HepG2 (cell line): Measurements from ENCODE around the gene MACROD2.

Source experiments
- BATF2 ChIP-seq: sonication (generic); formaldehyde crosslinking; IDR thresholded peaks from 2 replicates; pipeline ENCODE4 v1.8.0; 2022; ENCODE audit warnings: mild to moderate bottlenecking, missing genetic modification reagents, moderate library complexity
- CTCF ChIP-seq: sonication (generic); formaldehyde crosslinking; IDR thresholded peaks from 2 replicates; pipeline ENCODE4 v1.5.0; 2020; ENCODE audit warnings: mild to moderate bottlenecking, missing genetic modification reagents, moderate library complexity
- ELF4 ChIP-seq: sonication (generic); formaldehyde crosslinking; IDR thresholded peaks from 2 replicates; pipeline ENCODE4 v1.5.0; 2020; ENCODE audit warnings: missing genetic modification reagents, mild to moderate bottlenecking, moderate library complexity, borderline replicate concordance
- ETV6 ChIP-seq: sonication (generic); formaldehyde crosslinking; conservative IDR thresholded peaks from 2 replicates; pipeline ENCODE4 v1.4.0; 2020; ENCODE audit warnings: missing genetic modification reagents
- EZH2 ChIP-seq: conservative IDR thresholded peaks from 2 replicates; pipeline ENCODE4 v1.6.1; 2012; ENCODE audit warnings: mild to moderate bottlenecking, low read depth, low read length, moderate library complexity
- HNF1B ChIP-seq: sonication (generic); formaldehyde crosslinking; IDR thresholded peaks from 2 replicates; pipeline ENCODE4 v1.5.1; 2020; ENCODE audit warnings: mild to moderate bottlenecking, moderate library complexity, missing genetic modification reagents
- ISX ChIP-seq: sonication (generic); formaldehyde crosslinking; conservative IDR thresholded peaks from 2 replicates; pipeline ENCODE4 v1.5.0; 2020; ENCODE audit warnings: missing genetic modification reagents
- MAFK ChIP-seq, 2 experiments: IDR thresholded peaks in 1 of 2; conservative IDR thresholded peaks in 1 of 2; 2 replicates each; pipeline ENCODE4 v1.6.1; 2011; ENCODE audit warnings: improper control_type of control experiment in 2 of 2, low read length in 2 of 2
- MZF1 ChIP-seq: sonication (generic); formaldehyde crosslinking; IDR thresholded peaks from 2 replicates; pipeline ENCODE4 v1.8.1; 2023; ENCODE audit warnings: mild to moderate bottlenecking, missing genetic modification reagents, borderline replicate concordance
- PAX8 ChIP-seq: sonication (generic); formaldehyde crosslinking; IDR thresholded peaks from 2 replicates; pipeline ENCODE4 v1.8.0; 2022; ENCODE audit warnings: mild to moderate bottlenecking, missing genetic modification reagents, borderline replicate concordance
- POLR2A ChIP-seq, 2 experiments: IDR thresholded peaks; 2 replicates each; pipeline ENCODE4 v1.6.1; 2011; ENCODE audit warnings: low read depth in 2 of 2, low read length in 2 of 2, mild to moderate bottlenecking in 1 of 2, moderate library complexity in 1 of 2; ENCODE audit not compliant: insufficient read depth in 1 of 2
- ZNF629 ChIP-seq: sonication (generic); formaldehyde crosslinking; conservative IDR thresholded peaks from 2 replicates; pipeline ENCODE4 v1.5.0; 2020; ENCODE audit warnings: missing genetic modification reagents
- ZNF770 ChIP-seq: sonication (generic); formaldehyde crosslinking; IDR thresholded peaks from 2 replicates; pipeline ENCODE4 v1.5.0; 2020; ENCODE audit warnings: mild to moderate bottlenecking, missing genetic modification reagents

GRCh38 chr20:14879839-14880238 lies 884.5 kb downstream of the MACROD2 start:
- no peak for TF ChIP-seq POLR2A (IDR thresholded peaks at IDR 0.05; ENCODE audit: insufficient read depth in 1 of 2, low read depth in 2 of 2, low read length in 2 of 2)
- no peak for TF ChIP-seq ZNF770
- TF ChIP-seq ISX (CRISPR knock-in tag): no peak
- no peak for TF ChIP-seq ETV6
- no peak for TF ChIP-seq MAFK (conservative IDR thresholded peaks at IDR 0.05 in 1 of 2, IDR thresholded peaks at IDR 0.05 in 1 of 2; ENCODE audit: low read length in 2 of 2)
- TF ChIP-seq HNF1B: no peak
- no peak for TF ChIP-seq ELF4 (CRISPR knock-in tag)
- no peak for TF ChIP-seq CTCF (CRISPR knock-in tag)
- no peak for TF ChIP-seq BATF2 (CRISPR knock-in tag)
- no peak for TF ChIP-seq ZNF629 (CRISPR knock-in tag)
- no peak for TF ChIP-seq EZH2
- TF ChIP-seq PAX8 (CRISPR knock-in tag): no peak
- TF ChIP-seq MZF1 (CRISPR knock-in tag): no peak
